ENCODE results near the gene RCBTB1. TPM values are rescaled to one million over a fixed set of nuclear protein-coding genes. Genes with fewer than 3 reads are reported as not detected.

Gene RCBTB1
- total RNA-seq, 4 donors from 2014 or later, result 8.2 to 11.1 (median 10.2) TPM

GRCh38 chr13:49587311-49587847 is 2.0 kb upstream of the RCBTB1 start:
- no peak for DNase-seq (ENCODE audit: low spot score in 2 of 2)
- no peaks in the 10 kb centered on the region for H3K9me3 ChIP-seq
- no peaks in the 10 kb centered on the region for H3K27me3 ChIP-seq
- no peak for TF ChIP-seq CTCF (IDR thresholded peaks at IDR 0.05)
- no peak for TF ChIP-seq EP300 (IDR thresholded peaks at IDR 0.05)
- TF ChIP-seq POLR2A (IDR thresholded peaks at IDR 0.05), result no peak
- no peak for TF ChIP-seq POLR2AphosphoS5 (IDR thresholded peaks at IDR 0.05)
- WGBS, result 42% methylated on average over 2 of the region's 2 CpGs
- no peak overlapping the region for H3K4me3 ChIP-seq
- no peak overlapping the region for H3K27ac ChIP-seq
- H3K36me3 ChIP-seq, result no peaks in the 10 kb centered on the region
- H3K4me1 ChIP-seq, result peaks cover 27% of the 10 kb centered on the region

GRCh38 chr13:49586717-49587116 is 1.4 kb upstream of the RCBTB1 start:
- TF ChIP-seq EP300 (IDR thresholded peaks at IDR 0.05) (no peak), POLR2A (IDR thresholded peaks at IDR 0.05) (no peak), POLR2AphosphoS5 (IDR thresholded peaks at IDR 0.05) (no peak), CTCF (IDR thresholded peaks at IDR 0.05) (no peak)
- Histone ChIP-seq H3K36me3 (no peaks in the 10 kb centered on the region), H3K27ac (no peak overlapping the region), H3K4me1 (peaks cover 27% of the 10 kb centered on the region), H3K4me3 (no peak overlapping the region), H3K9me3 (no peaks in the 10 kb centered on the region), H3K27me3 (no peaks in the 10 kb centered on the region)
- no peak for DNase-seq (ENCODE audit: low spot score in 2 of 2)
- WGBS, result 73% methylated on average over 3 of the region's 3 CpGs

GRCh38 chr13:49584771-49585182 is 581 bp downstream of the RCBTB1 start:
- Histone ChIP-seq H3K4me3 (peak overlapping the region; percentile 99), H3K4me1 (peaks cover 27% of the 10 kb centered on the region), H3K9me3 (no peaks in the 10 kb centered on the region), H3K27ac (peak overlapping the region; percentile 86), H3K36me3 (peaks cover 7% of the 10 kb centered on the region), H3K27me3 (no peaks in the 10 kb centered on the region)
- WGBS, result under 1% methylated on average over 16 of the region's 16 CpGs
- DNase-seq (ENCODE audit: low spot score in 2 of 2), result no peak
- TF ChIP-seq EP300 (IDR thresholded peaks at IDR 0.05), result no peak
- no peak for TF ChIP-seq POLR2A (IDR thresholded peaks at IDR 0.05)
- no peak for TF ChIP-seq CTCF (IDR thresholded peaks at IDR 0.05)
- no peak for TF ChIP-seq POLR2AphosphoS5 (IDR thresholded peaks at IDR 0.05)

- WGBS, result 82% methylated on average over 5 of the region's 5 CpGs
- no peaks in the 10 kb centered on the region for H3K9me3 ChIP-seq
- TF ChIP-seq POLR2AphosphoS5 (IDR thresholded peaks at IDR 0.05) (no peak), EP300 (IDR thresholded peaks at IDR 0.05) (no peak), CTCF (IDR thresholded peaks at IDR 0.05) (no peak), POLR2A (IDR thresholded peaks at IDR 0.05) (no peak)
- peaks cover 11% of the 10 kb centered on the region for H3K36me3 ChIP-seq
- H3K27ac ChIP-seq, result no peak overlapping the region
- no peak overlapping the region for H3K4me3 ChIP-seq
- H3K4me1 ChIP-seq, result peaks cover 19% of the 10 kb centered on the region
- H3K27me3 ChIP-seq, result no peaks in the 10 kb centered on the region
- DNase-seq (ENCODE audit: low spot score in 2 of 2), result no peak
These were observed 4.2 kb downstream of the RCBTB1 start for GRCh38 chr13:49580980-49581680.

GRCh38 chr13:49579501-49579900 is 5.9 kb downstream of the RCBTB1 start:
- no peak for TF ChIP-seq CTCF (IDR thresholded peaks at IDR 0.05)
- no peak for TF ChIP-seq POLR2AphosphoS5 (IDR thresholded peaks at IDR 0.05)
- 76% methylated on average over 3 of the region's 3 CpGs for WGBS
- peaks cover 11% of the 10 kb centered on the region for H3K36me3 ChIP-seq

More at GRCh38 chr13:49579501-49579900, 5.9 kb downstream of the RCBTB1 start:
- Histone ChIP-seq H3K27me3 (no peaks in the 10 kb centered on the region), H3K9me3 (no peaks in the 10 kb centered on the region), H3K4me1 (peaks cover 10% of the 10 kb centered on the region), H3K27ac (no peak overlapping the region), H3K4me3 (no peak overlapping the region)
- DNase-seq (ENCODE audit: low spot score in 2 of 2), result no peak
